H7 (cell line): ENCODE data around the gene IL10RA. TPM values are rescaled to one million over a fixed set of nuclear protein-coding genes. Genes with fewer than 3 reads are reported as not detected.
A peak's percentile ranks its signal among the peaks of the same experiment; 100 is the strongest.
"Not testable (repeated sequence)": the region's sequence is repeated elsewhere in the genome, so short reads cannot be mapped to it uniquely, and the experiment has no call there.

Source experiments
- DNase-seq: peaks from one replicate; pipeline ENCODE4 v3.0.0; 2012
- H3K27me3 ChIP-seq: 2 replicates; pipeline ENCODE4 v1.6.0; 2011; ENCODE audit warnings: mild to moderate bottlenecking, low read length; ENCODE audit not compliant: control insufficient read depth, insufficient read depth
- H3K36me3 ChIP-seq: replicated peaks from 2 replicates; pipeline ENCODE4 v1.5.1; 2011; ENCODE audit warnings: low read length; ENCODE audit not compliant: control insufficient read depth, insufficient read depth
- H3K4me3 ChIP-seq: 2 replicates; pipeline ENCODE4 v1.5.1; 2011; ENCODE audit warnings: low read depth, mild to moderate bottlenecking, control low read depth, low read length, moderate library complexity; ENCODE audit not compliant: insufficient read depth
- total RNA-seq: library from RNA; depleted of rRNA; stranded (reverse); fragments of >200 nt; shearing (Covaris generic); gene quantifications from 2 replicates; pipeline ENCODE4 v1.2.3, GENCODE V29; 2014

The IL10RA gene
- total RNA-seq, 1 experiment from 2014 or later = not detected

- no peaks in the 10 kb centered on the region for H3K36me3 ChIP-seq
- no peak overlapping the region for H3K4me3 ChIP-seq
- no peak for DNase-seq
- no peaks in the 10 kb centered on the region for H3K27me3 ChIP-seq
Measured at GRCh38 chr11:118004543-118005223, 18.5 kb downstream of the IL10RA start.

DNA sequence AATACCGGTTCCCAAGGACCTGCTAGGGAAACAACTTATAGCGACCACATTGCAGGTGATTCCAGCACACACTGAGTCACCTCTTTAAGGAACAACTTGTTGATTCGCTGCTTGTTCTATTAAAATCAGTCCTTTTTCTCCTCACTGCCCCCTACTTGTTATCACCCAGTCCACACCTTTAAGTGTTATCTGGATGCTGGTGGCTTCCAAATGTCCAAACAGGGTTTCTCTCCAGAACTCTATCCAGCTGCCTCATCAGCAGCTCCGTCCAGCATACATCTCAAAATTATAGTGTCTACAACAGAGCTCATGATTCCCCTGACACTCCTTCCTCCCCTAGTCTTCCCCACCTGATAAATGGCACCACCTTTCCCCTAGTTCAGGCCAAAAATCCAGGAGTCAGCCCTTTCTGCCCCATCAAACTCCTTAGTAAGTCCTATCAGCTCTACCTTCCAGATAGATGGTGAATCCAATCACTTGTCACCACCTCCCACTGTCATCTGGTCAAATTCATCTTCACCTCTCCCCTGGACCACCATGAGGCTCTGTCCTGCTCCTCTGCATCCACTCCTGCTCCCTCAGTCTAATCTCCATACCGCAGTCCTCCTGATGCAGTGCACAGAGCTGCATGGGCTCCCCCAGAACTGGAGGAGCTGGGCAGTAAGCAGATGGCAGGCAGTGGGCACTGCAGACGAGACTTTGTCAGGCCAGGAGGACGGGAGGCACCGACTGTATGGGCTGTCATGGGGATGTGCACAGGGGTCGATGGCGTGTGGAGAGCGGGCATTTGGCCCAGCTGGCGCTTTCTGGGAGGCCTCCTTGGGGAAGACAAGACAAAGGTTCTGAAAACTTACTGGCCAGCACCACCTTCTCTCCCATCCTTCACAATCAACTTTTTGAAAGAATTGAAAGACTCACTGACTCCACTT is 19.3 kb downstream of the IL10RA start:
- peak; percentile 28 for DNase-seq

DNA sequence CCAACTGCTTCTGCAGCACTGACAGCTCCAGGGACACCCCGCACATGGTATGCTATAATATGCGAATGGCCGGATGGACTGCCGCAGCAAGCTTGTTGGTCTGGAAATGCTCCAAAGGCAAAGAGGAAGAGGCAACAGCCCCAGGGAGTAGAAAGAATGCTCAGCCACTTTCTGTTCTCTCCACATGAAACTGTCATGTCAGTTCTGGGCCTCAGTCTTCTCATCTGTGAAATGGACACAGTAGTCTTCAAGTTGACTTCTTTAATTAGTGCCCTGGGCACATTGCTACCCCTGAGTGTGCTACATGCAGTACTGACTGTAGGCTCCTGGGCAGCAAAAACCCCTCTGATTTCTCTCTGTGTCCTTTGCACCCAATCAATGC is 19.9 kb downstream of the IL10RA start:
- Histone ChIP-seq H3K27me3 (no peaks in the 10 kb centered on the region), H3K36me3 (no peaks in the 10 kb centered on the region), H3K4me3 (no peak overlapping the region)
- DNase-seq = peak; percentile 4

More for the DNA sequence above, 19.3 kb downstream of the IL10RA start:
- H3K27me3 ChIP-seq = no peaks in the 10 kb centered on the region
- H3K36me3 ChIP-seq = no peaks in the 10 kb centered on the region
- no peak overlapping the region for H3K4me3 ChIP-seq

- H3K27me3 ChIP-seq = no peaks in the 10 kb centered on the region
- no peaks in the 10 kb centered on the region for H3K36me3 ChIP-seq
- H3K4me3 ChIP-seq = no peak overlapping the region
- peak; percentile 5 for DNase-seq
Measured at GRCh38 chr11:118007040-118007439, 20.8 kb downstream of the IL10RA start.

DNA sequence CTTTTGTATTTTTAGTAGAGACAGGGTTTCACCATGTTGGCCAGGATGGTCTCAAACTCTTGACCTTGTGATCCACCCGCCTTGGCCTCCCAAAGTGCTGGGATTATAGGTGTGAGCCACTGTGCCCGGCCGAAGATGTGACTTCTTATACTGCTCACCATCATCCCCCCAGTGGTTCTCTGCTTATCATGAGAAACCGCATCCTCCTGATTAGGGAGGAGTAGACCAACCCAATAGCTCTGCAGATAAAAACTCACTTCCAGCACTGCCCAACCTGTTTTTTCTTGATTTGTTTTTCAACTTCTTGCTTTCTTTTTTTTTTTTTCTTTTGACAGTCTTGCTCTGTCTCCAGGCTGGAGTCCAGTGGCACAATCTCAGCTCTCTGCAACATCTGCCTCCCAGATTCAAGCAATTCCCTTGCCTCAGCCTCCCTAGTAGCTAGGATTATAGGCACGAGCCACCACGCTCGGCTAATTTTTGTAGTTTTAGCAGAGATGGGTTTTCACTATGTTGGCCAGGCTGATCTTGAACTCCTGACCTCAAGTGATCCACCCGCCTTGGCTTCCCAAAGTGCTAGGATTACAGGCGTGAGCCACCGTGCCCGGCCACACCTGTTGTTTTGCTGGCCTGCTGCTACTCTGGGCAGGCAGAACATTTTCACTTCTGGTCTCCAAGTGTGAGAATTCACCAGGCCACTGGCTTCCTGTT is 21.5 kb downstream of the IL10RA start:
- DNase-seq, H3K36me3 ChIP-seq, H3K27me3 ChIP-seq: not testable (repeated sequence)

GRCh38 chr11:118008271-118008911 is 22.2 kb downstream of the IL10RA start:
- no peaks in the 10 kb centered on the region for H3K36me3 ChIP-seq
- no peaks in the 10 kb centered on the region for H3K27me3 ChIP-seq
- no peak overlapping the region for H3K4me3 ChIP-seq
- DNase-seq = no peak

More for the DNA sequence above, 21.5 kb downstream of the IL10RA start:
- not testable (repeated sequence) for H3K4me3 ChIP-seq

GRCh38 chr11:118009864-118010737 is 23.9 kb downstream of the IL10RA start:
- no peak for DNase-seq
- H3K36me3 ChIP-seq = no peaks in the 10 kb centered on the region
- no peaks in the 10 kb centered on the region for H3K27me3 ChIP-seq
- no peak overlapping the region for H3K4me3 ChIP-seq

- no peak for DNase-seq
- no peak overlapping the region for H3K4me3 ChIP-seq
- H3K36me3 ChIP-seq = no peaks in the 10 kb centered on the region
- H3K27me3 ChIP-seq = no peaks in the 10 kb centered on the region
Measured at GRCh38 chr11:118010738-118011461, 24.7 kb downstream of the IL10RA start.

DNA sequence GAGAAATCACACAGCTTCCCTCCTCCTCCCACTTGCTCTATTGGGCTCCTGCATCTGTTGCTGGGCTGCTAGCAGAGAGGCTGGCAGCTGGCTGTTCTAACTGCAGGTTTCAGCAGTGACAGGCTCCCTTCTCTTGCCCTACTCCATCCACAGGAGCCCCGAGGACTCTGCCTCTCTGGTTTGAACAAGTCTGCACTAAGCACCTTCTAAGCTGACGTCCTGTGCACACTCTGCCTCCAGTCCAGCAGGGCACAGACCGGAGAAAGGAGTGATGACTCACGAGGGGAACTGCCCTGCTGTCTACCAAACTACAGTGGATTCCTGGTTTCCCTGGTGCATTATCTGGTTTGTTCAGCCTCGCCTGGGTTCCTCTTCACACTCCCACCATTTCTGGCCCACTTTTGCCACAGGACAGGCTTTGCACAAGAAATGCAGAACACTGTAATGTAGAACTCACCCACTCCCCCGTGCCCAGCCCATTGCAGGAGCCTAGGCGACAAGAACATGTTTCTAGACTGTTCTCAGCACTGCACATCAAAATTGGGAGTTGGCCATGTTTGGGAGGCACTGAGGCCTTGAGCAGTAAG is 26.0 kb downstream of the IL10RA start:
- no peak overlapping the region for H3K4me3 ChIP-seq
- no peaks in the 10 kb centered on the region for H3K36me3 ChIP-seq
- DNase-seq = no peak
- no peaks in the 10 kb centered on the region for H3K27me3 ChIP-seq

- Histone ChIP-seq H3K4me3 (no peak overlapping the region), H3K27me3 (no peaks in the 10 kb centered on the region), H3K36me3 (no peaks in the 10 kb centered on the region)
- DNase-seq = no peak
Measured at GRCh38 chr11:118014022-118014421, 27.8 kb downstream of the IL10RA start.

DNA sequence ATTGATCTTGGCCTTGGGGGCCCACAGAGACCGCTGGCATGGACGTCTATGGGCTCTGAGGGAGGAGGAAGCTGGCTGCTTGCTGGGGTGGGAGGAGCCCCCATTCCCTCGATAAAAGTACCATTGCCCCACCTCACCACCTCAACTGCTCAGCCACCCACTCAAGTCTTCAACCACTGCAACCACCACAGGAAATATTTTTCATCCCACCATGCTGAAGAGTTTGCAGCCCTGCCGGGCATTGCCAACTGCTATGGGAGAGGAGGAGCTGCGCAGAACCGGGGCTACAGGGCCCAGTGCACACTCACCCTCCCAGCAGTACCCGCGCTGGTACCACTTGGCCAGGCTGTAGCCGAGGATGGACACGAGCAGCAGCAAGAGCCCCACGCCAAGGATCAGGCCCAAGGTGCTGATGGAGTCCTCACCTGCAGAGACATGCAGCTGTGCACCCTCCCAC is 29.2 kb downstream of the IL10RA start:
- no peak for DNase-seq
- no peaks in the 10 kb centered on the region for H3K27me3 ChIP-seq
- H3K36me3 ChIP-seq = no peaks in the 10 kb centered on the region
- no peak overlapping the region for H3K4me3 ChIP-seq

GRCh38 chr11:118016104-118016503 is 29.9 kb downstream of the IL10RA start:
- DNase-seq = no peak

DNA sequence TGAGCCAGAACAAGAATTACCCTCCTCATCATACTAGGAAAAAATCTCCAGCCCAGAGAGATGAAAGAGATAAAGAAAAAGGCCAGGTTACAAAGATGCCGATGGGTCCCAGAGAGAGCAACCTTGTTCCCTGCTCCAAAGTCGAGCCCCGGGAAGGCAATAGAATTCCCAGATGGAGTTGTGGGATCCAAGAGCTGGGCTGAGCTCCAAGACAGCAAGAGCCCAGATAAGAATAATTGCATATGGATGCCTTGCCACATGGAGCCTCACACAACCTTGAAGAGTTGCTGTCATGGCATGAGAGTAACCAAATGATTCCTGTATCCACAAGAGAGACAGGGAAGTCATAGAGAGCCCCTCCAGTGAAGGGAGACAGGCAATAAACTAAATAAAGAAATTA is 30.9 kb downstream of the IL10RA start:
- no peaks in the 10 kb centered on the region for H3K27me3 ChIP-seq
- no peak for DNase-seq
- H3K4me3 ChIP-seq = no peak overlapping the region
- H3K36me3 ChIP-seq = no peaks in the 10 kb centered on the region

More at GRCh38 chr11:118016104-118016503, 29.9 kb downstream of the IL10RA start:
- Histone ChIP-seq H3K4me3 (no peak overlapping the region), H3K36me3 (no peaks in the 10 kb centered on the region), H3K27me3 (no peaks in the 10 kb centered on the region)
